ENCODE results near the gene NEDD4.
"Not testable (repeated sequence)": the region's sequence is repeated elsewhere in the genome, so short reads cannot be mapped to it uniquely, and the experiment has no call there.

Gene NEDD4

DNA sequence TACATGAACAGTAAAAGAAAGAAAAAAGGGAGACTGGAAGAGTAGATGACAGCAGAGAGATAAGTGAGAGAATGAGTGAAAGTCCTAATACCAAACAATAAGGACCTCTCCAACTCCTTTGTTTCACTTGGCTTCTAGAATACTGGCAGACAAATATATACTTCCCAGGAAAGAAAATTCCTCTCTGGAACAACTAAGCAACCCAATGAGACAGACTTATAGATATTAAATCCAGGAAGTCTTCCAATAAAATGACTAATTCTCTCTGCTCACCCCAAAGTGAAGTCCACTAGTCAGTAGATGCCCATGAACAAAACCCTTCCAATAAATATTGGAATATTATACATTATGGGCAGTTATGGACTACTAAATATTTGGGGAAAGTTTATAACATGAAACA is 114.2 kb downstream of the NEDD4 start:
- DNase-seq: no peak

- no peak for DNase-seq
Measured at GRCh38 chr15:55873024-55873720, 120.2 kb downstream of the NEDD4 start.

DNA sequence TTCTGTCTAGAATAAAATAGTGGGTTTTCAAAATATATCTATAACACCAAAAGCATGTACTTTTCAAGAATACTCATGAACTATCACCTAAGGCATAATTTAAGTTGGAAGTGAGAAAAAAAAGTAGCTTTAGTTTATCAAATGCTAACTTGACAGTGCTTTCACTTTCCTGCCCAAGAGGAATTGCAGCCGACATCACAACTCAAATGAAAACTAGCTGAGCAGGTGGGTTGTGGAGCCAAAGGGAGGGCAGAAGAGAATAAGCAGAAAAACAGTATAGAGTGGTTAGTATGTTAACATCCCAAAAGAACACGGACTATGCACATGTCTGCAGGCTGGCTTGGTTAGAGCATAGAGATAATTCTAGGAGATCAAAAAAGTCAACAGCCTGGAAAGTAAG is 120.9 kb downstream of the NEDD4 start:
- DNase-seq: no peak

- DNase-seq: no peak
Measured at GRCh38 chr15:55869660-55870059, 123.8 kb downstream of the NEDD4 start.

- DNase-seq: no peak
Measured at GRCh38 chr15:55868707-55869106, 124.7 kb downstream of the NEDD4 start.

DNA sequence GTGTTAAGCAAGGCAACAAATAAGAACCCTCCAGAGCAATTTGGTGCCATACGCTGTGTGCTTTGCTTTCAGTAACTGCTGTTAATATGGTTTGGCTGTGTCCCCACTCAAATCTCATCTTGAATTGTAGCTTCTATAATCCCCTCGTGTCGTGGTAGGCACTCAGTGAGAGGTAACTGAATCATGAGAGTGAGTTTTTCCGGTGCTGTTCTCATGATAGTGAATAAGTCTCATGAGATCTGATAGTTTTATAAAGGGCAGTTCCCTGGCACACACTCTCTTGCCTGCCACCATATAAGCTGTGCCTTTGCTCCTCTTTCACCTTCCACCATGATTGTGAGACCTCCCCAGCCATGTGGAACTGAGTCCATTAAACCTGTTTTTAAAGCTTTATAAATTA is 125.1 kb downstream of the NEDD4 start:
- not testable (repeated sequence) for DNase-seq

- no peak for DNase-seq
Measured at GRCh38 chr15:55863911-55864310, 129.5 kb downstream of the NEDD4 start.

DNA sequence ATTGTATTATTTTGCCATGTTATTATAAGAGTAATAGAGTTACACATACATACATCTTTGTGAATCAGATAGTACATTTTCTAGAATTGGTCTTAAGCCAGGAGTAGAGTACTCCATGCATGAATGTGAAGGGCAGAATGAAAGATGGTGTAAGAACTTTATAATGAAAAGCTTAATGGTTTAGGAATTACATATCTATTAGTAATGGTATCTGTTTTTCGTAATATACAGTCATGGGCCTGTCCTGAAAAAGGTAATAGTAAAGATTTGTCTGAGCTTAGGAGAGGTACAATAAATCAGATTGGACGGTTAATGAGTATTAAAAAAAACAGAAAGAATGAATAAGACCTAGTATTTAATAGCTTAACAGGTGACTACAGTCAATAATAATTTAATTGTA is 132.3 kb downstream of the NEDD4 start:
- DNase-seq: no peak

DNA sequence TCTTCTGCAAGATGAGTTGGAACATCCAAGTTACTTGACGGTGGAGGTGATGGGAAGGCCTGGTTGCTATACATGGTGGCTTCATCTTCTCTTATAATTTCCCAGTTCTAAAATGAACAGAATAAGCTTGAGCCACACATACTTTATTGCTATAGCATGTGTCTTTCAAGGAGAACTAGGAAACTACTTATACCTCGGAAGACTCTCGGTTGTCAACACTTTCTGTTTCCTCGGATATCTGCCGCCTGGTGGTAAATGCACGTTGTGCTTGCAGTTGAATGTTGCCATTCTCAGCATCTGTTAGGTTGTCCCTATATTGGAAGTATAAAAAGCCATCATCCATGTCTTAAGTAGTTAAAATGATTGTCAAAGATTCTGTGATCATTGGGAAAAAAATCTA is 132.9 kb downstream of the NEDD4 start:
- DNase-seq: no peak

- no peak for DNase-seq
Measured at GRCh38 chr15:55859681-55860080, 133.7 kb downstream of the NEDD4 start.

DNA sequence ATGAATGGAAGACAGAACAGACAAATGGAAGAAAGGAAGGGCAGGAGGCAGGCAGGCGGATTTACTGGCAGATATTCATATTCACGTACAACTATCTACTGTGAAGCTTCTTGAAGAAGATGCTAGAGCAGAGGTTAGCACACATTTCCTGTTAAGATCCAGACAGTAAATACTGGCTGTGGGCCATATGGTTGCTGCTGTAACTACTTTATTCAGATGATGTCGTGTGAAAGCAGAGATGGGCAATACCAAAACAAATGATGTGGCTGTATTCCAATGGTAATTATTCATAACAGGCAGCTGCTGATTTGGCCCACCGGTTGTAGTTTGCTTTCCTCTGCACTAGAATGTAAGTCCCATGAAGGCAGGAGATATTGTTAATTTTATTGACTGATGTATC is 134.8 kb downstream of the NEDD4 start:
- no peak for DNase-seq

GRCh38 chr15:55856506-55857164 is 136.8 kb downstream of the NEDD4 start:
- no peak for DNase-seq

DNA sequence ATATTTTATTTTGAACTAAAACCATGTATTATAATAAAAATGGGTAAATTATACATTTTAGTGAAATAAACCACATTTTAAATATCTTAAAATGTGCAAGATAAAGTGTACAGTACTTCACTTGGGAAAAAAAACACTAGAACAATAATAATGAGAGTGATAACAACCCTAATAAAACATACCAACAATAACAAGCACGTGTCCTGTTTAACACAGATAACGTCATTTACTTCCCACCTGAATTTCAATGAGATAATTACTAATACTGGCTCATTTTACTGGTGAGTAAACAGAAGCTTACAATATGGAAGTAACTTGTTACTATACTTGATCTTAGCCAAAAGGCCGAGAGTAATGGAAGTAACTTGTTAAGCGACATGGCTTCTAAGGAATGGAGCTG is 140.3 kb downstream of the NEDD4 start:
- DNase-seq: no peak

GRCh38 chr15:55846116-55846707 is 147.2 kb downstream of the NEDD4 start:
- peak; percentile 83 for DNase-seq

GRCh38 chr15:55842897-55843296 is 150.5 kb downstream of the NEDD4 start:
- not testable (repeated sequence) for DNase-seq

- DNase-seq: no peak
Measured at GRCh38 chr15:55835866-55836265, 157.5 kb downstream of the NEDD4 start.

GRCh38 chr15:55834331-55834730 is 159.1 kb downstream of the NEDD4 start:
- no peak for DNase-seq

DNA sequence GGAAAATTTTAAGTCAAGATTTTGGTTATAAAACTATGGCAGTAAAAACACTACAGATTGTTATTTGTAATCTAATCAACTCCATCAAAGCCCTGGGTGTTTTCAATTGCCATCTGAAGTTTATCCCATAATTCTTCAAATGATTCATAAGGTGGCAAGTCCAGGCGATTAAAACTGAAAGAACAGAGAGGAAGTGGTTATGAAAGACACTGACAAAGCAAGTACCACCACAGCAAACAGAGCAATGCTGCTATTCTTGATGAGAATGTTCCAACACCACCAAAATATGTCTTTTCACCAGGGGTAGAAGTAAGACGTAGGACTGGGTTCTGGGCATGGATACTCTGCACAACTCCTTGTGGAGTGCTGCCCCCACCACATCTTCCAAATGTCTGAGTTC is 163.6 kb downstream of the NEDD4 start:
- no peak for DNase-seq

- no peak for DNase-seq
Measured at GRCh38 chr15:55827955-55828354, 165.5 kb downstream of the NEDD4 start.

- no peak for DNase-seq
Measured at GRCh38 chr15:55827204-55827603, 166.2 kb downstream of the NEDD4 start.

- DNase-seq: no peak
Measured at GRCh38 chr15:55824857-55825613, 168.4 kb downstream of the NEDD4 start.

DNA sequence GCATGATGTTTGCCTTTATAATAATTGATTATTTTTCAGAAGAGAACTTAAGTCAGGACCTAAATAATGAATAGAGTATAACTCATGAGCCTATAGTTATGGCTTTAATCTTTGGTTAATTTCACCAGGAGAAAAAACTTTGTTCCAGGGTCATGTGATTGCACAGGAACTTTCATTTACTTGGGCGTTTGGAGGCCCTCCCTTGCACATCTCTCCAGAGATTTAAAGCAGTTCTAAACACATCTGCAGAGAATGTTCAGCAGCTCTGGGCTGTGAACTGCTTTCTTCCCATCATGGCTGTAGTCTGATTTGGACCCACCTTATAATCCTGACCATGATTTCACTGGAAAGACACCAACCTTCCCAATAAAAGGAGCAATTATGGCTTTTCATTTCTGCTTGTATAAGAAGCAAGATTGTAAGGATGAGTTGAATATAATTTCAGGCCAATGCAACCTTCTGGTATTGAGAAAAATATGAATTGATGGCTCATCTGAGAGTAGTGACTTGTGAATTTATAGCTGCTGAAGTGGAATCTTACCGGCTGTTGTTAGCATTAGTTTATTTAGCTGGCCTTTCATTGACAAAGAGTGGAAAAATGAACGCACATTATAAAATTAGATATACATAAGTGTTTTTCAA is 169.6 kb downstream of the NEDD4 start:
- DNase-seq: no peak

DNA sequence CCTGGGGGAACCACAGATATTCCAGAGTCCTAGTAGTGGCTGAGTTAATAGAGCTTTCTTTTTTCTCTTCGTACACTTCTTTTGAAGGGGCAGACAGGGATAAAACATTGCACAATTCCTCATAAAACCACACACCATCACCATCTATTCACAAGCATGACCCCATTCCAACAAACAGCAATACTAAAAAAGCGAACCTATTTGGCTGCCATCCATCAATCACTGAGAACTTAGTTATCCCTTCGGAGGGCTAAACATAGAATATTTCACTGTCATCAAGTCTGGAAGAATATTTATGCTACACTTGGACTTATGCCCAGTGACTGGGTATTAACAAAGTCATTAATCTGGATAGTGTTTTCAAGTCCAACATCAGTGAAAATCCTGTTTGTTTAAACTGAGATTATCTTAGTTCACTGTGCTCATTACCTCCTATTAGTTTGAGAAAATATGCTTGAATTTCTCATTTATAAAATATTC is 170.2 kb downstream of the NEDD4 start:
- no peak for DNase-seq

All from hematopoietic multipotent progenitor cell treated with erythropoietin and hydrocortisone succinate and interleukin-3 and kit ligand, for 8 days (in vitro differentiated cells).